ENCODE data around the gene KCNIP3. TPM values are rescaled to one million over a fixed set of nuclear protein-coding genes. Genes with fewer than 3 reads are reported as not detected.

The KCNIP3 gene
- total and polyA plus RNA-seq, 9 of the 15 experiments (the other 6 are each of a cell fraction or from before 2014, with no cell fraction given): 0.04 TPM; not detected in 8

DNA sequence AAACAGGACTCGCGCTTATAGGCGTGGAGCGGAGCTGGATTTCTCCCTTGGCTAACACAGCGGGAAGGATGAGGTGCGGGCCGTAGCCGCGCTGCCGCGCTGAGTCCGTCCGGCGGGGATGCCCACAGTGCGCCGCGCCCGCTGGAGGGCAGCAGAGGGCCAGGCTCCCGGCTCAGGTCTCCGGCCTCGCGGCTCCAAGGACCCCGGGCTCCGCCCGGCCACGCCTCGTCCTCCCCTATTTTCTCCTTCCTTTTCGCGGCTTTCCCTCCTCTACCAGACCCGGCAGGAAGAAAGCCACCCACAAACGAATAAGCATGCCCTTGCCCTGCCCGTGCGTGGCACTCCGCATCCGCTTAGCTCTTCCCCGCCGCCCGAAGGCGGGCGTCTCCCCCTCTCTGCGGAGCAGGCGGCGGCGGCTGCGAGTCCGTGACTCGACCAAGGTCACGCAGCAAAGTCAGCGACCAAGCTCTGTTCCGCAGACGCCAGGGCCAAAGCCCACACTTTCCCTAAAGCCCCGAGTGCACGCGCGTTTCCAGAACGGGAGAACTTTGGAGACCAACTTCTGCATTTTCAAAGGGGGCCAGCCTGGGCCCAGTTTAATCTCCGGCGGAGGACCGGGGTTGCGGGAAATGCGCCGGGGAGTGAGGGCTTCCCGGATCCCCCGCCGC is 48.5 kb downstream of the KCNIP3 start (continued):
- TF ChIP-seq CXXC5 (CRISPR knock-in tag; IDR thresholded peaks at IDR 0.05): peak; percentile 37
- no peak for TF ChIP-seq POLR3A (IDR thresholded peaks at IDR 0.05; ENCODE audit: borderline replicate concordance, extremely low read depth, insufficient read depth, insufficient read length)
- TF ChIP-seq CEBPG (CRISPR knock-in tag; IDR thresholded peaks at IDR 0.05): no peak
- TF ChIP-seq CEBPG (tag; conservative IDR thresholded peaks at IDR 0.05 in 1 of 2, IDR thresholded peaks at IDR 0.05 in 1 of 2): no peak
- TF ChIP-seq JUN (IDR thresholded peaks at IDR 0.05; ENCODE audit: borderline replicate concordance, low read depth, low read length): no peak
- TF ChIP-seq JUN (CRISPR knock-in tag; IDR thresholded peaks at IDR 0.05; ENCODE audit: borderline replicate concordance): peak; percentile 14; the same call in 1 of the 2 replicates
- peak; percentile 15 for TF ChIP-seq FIP1L1 (IDR thresholded peaks at IDR 0.05; ENCODE audit: low read depth, low read length, poor library complexity, severe bottlenecking)
- TF ChIP-seq RAD51 (IDR thresholded peaks at IDR 0.05; ENCODE audit: borderline replicate concordance, low read depth): no peak
- TF ChIP-seq NEUROD1 (IDR thresholded peaks at IDR 0.05; ENCODE audit: borderline replicate concordance, low read depth, low read length, partially characterized antibody): no peak
- no peak for TF ChIP-seq TAL1 (IDR thresholded peaks at IDR 0.05)
- TF ChIP-seq, protein P1, sequence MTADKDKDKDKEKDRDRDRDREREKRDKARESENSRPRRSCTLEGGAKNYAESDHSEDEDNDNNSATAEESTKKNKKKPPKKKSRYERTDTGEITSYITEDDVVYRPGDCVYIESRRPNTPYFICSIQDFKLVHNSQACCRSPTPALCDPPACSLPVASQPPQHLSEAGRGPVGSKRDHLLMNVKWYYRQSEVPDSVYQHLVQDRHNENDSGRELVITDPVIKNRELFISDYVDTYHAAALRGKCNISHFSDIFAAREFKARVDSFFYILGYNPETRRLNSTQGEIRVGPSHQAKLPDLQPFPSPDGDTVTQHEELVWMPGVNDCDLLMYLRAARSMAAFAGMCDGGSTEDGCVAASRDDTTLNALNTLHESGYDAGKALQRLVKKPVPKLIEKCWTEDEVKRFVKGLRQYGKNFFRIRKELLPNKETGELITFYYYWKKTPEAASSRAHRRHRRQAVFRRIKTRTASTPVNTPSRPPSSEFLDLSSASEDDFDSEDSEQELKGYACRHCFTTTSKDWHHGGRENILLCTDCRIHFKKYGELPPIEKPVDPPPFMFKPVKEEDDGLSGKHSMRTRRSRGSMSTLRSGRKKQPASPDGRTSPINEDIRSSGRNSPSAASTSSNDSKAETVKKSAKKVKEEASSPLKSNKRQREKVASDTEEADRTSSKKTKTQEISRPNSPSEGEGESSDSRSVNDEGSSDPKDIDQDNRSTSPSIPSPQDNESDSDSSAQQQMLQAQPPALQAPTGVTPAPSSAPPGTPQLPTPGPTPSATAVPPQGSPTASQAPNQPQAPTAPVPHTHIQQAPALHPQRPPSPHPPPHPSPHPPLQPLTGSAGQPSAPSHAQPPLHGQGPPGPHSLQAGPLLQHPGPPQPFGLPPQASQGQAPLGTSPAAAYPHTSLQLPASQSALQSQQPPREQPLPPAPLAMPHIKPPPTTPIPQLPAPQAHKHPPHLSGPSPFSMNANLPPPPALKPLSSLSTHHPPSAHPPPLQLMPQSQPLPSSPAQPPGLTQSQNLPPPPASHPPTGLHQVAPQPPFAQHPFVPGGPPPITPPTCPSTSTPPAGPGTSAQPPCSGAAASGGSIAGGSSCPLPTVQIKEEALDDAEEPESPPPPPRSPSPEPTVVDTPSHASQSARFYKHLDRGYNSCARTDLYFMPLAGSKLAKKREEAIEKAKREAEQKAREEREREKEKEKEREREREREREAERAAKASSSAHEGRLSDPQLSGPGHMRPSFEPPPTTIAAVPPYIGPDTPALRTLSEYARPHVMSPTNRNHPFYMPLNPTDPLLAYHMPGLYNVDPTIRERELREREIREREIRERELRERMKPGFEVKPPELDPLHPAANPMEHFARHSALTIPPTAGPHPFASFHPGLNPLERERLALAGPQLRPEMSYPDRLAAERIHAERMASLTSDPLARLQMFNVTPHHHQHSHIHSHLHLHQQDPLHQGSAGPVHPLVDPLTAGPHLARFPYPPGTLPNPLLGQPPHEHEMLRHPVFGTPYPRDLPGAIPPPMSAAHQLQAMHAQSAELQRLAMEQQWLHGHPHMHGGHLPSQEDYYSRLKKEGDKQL (CRISPR knock-in tag; IDR thresholded peaks at IDR 0.05; ENCODE audit: borderline replicate concordance): no peak
- TF ChIP-seq KDM2B (CRISPR knock-in tag; IDR thresholded peaks at IDR 0.05): 0 out of 2 replicates have a peak, but pooled peaks have one; percentile 43
- peak; percentile 44 for TF ChIP-seq SMAD4 (CRISPR knock-in tag; conservative IDR thresholded peaks at IDR 0.05)
- TF ChIP-seq, protein P2, sequence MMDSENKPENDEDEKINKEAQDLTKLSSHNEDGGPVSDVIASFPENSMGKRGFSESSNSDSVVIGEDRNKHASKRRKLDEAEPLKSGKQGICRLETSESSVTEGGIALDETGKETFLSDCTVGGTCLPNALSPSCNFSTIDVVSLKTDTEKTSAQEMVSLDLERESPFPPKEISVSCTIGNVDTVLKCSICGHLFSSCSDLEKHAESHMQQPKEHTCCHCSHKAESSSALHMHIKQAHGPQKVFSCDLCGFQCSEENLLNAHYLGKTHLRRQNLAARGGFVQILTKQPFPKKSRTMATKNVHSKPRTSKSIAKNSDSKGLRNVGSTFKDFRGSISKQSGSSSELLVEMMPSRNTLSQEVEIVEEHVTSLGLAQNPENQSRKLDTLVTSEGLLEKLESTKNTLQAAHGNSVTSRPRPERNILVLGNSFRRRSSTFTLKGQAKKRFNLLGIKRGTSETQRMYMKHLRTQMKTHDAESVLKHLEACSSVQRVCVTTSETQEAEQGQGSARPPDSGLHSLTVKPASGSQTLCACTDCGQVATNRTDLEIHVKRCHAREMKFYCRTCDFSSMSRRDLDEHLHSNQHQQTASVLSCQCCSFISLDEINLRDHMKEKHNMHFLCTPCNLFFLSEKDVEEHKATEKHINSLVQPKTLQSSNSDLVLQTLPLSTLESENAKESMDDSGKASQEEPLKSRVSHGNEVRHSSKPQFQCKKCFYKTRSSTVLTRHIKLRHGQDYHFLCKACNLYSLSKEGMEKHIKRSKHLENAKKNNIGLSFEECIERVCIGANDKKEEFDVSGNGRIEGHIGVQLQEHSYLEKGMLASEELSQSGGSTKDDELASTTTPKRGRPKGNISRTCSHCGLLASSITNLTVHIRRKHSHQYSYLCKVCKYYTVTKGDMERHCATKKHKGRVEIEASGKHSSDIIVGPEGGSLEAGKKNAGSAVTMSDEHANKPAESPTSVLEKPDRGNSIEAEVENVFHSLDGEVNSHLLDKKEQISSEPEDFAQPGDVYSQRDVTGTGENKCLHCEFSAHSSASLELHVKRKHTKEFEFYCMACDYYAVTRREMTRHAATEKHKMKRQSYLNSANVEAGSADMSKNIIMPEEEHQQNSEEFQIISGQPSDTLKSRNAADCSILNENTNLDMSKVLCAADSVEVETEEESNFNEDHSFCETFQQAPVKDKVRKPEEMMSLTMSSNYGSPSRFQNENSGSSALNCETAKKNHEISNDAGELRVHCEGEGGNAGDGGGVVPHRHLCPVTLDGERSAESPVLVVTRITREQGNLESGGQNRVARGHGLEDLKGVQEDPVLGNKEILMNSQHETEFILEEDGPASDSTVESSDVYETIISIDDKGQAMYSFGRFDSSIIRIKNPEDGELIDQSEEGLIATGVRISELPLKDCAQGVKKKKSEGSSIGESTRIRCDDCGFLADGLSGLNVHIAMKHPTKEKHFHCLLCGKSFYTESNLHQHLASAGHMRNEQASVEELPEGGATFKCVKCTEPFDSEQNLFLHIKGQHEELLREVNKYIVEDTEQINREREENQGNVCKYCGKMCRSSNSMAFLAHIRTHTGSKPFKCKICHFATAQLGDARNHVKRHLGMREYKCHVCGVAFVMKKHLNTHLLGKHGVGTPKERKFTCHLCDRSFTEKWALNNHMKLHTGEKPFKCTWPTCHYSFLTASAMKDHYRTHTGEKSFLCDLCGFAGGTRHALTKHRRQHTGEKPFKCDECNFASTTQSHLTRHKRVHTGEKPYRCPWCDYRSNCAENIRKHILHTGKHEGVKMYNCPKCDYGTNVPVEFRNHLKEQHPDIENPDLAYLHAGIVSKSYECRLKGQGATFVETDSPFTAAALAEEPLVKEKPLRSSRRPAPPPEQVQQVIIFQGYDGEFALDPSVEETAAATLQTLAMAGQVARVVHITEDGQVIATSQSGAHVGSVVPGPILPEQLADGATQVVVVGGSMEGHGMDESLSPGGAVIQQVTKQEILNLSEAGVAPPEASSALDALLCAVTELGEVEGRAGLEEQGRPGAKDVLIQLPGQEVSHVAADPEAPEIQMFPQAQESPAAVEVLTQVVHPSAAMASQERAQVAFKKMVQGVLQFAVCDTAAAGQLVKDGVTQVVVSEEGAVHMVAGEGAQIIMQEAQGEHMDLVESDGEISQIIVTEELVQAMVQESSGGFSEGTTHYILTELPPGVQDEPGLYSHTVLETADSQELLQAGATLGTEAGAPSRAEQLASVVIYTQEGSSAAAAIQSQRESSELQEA (IDR thresholded peaks at IDR 0.05; ENCODE audit: low read depth): no peak

All from K562 (cell line).